DOHH2 (cell line): ENCODE measurements around the gene IL16.

ENCODE experiments used
- H3F3A ChIP-seq: fragments of 200-600 bp; sonication (generic), shearing (Covaris generic); 2 replicates; pipeline ENCODE4 v1.6.0; 2016; ENCODE audit warnings: antibody characterized with exemption, mild to moderate bottlenecking; ENCODE audit not compliant: control insufficient read depth, insufficient read depth
- H3K27ac ChIP-seq: fragments of 200-600 bp; sonication (generic); 2 replicates; pipeline ENCODE4 v1.5.1; 2014; ENCODE audit warnings: low read depth, mild to moderate bottlenecking, low read length, moderate library complexity
- H3K27me3 ChIP-seq: fragments of 200-600 bp; sonication (generic); 2 replicates; pipeline ENCODE4 v1.6.1; 2014; ENCODE audit warnings: mild to moderate bottlenecking, low read length, mixed read lengths; ENCODE audit not compliant: control insufficient read depth
- H3K36me3 ChIP-seq: fragments of 200-600 bp; sonication (generic); 2 replicates; pipeline ENCODE4 v1.6.1; 2014; ENCODE audit warnings: mild to moderate bottlenecking, low read length, moderate library complexity, mixed read lengths; ENCODE audit not compliant: control insufficient read depth
- H3K4me1 ChIP-seq: fragments of 200-600 bp; sonication (generic); 2 replicates; pipeline ENCODE4 v1.6.1; 2014; ENCODE audit warnings: mild to moderate bottlenecking, low read length, mixed read lengths; ENCODE audit not compliant: control insufficient read depth
- H3K4me2 ChIP-seq: fragments of 200-600 bp; sonication (generic); 2 replicates; pipeline ENCODE4 v1.6.0; 2014; ENCODE audit warnings: mild to moderate bottlenecking, low read length, moderate library complexity
- H3K4me3 ChIP-seq: fragments of 200-600 bp; sonication (generic); 2 replicates; pipeline ENCODE4 v1.5.1; 2014; ENCODE audit warnings: mild to moderate bottlenecking, low read length, mixed read lengths
- H3K79me2 ChIP-seq: fragments of 200-600 bp; sonication (generic); 2 replicates; pipeline ENCODE4 v1.6.1; 2014; ENCODE audit warnings: mild to moderate bottlenecking, low read length, mixed read lengths; ENCODE audit not compliant: control insufficient read depth
- H3K9me2 ChIP-seq: fragments of 200-600 bp; sonication (generic); replicated peaks from 2 replicates; pipeline ENCODE4 v1.6.1; 2014; ENCODE audit warnings: mild to moderate bottlenecking, low read length, mixed read lengths; ENCODE audit not compliant: control insufficient read depth
- H3K9me3 ChIP-seq: fragments of 200-600 bp; sonication (generic); 2 replicates; pipeline ENCODE4 v1.6.1; 2014; ENCODE audit warnings: antibody characterized with exemption, low read length, mixed read lengths; ENCODE audit not compliant: control insufficient read depth, insufficient read depth
- H4K20me1 ChIP-seq: fragments of 200-600 bp; sonication (generic); 2 replicates; pipeline ENCODE4 v1.6.0; 2014; ENCODE audit warnings: low read depth, mild to moderate bottlenecking, antibody characterized with exemption, low read length, moderate library complexity; ENCODE audit not compliant: control insufficient read depth, insufficient read depth
- CTCF ChIP-seq: fragments of 200-600 bp; sonication (generic); IDR thresholded peaks from one replicate; pipeline ENCODE4 v1.5.1; 2014; ENCODE audit warnings: antibody characterized with exemption, mild to moderate bottlenecking, low read depth, low read length; ENCODE audit not compliant: poor library complexity, severe bottlenecking
- EZH2phosphoT487 ChIP-seq: fragments of 200-600 bp; sonication (generic); IDR thresholded peaks from 2 replicates; pipeline ENCODE4 v1.6.1; 2017; ENCODE audit warnings: borderline replicate concordance, mild to moderate bottlenecking, antibody characterized with exemption, low read length, moderate library complexity, mixed read lengths

IL16 gene

GRCh38 chr15:81195339-81195864 is 1.3 kb upstream of the IL16 start:
- H3F3A ChIP-seq = no peaks in the 10 kb centered on the region
- peaks cover 6% of the 10 kb centered on the region; the same call in 1 of the 2 replicates for H3K27me3 ChIP-seq
- no peaks in the 10 kb centered on the region for H3K9me3 ChIP-seq
- no peak overlapping the region for H3K4me2 ChIP-seq
- H3K27ac ChIP-seq = no peak overlapping the region
- H3K79me2 ChIP-seq = no peaks in the 10 kb centered on the region
- H4K20me1 ChIP-seq = no peaks in the 10 kb centered on the region
- H3K4me3 ChIP-seq = no peak overlapping the region
- no peaks in the 10 kb centered on the region for H3K4me1 ChIP-seq
- TF ChIP-seq EZH2phosphoT487 (no peak), CTCF (no peak)
- no peaks in the 10 kb centered on the region for H3K9me2 ChIP-seq
- H3K36me3 ChIP-seq = no peaks in the 10 kb centered on the region

GRCh38 chr15:81197255-81197630 is 564 bp downstream of the IL16 start:
- Histone ChIP-seq H3K9me3 (no peaks in the 10 kb centered on the region), H3K27ac (no peak overlapping the region), H3F3A (no peaks in the 10 kb centered on the region)

GRCh38 chr15:81197688-81198281 is 1.1 kb downstream of the IL16 start:
- no peaks in the 10 kb centered on the region for H3K9me2 ChIP-seq
- H3F3A ChIP-seq = no peaks in the 10 kb centered on the region
- H3K36me3 ChIP-seq = no peaks in the 10 kb centered on the region
- H3K27ac ChIP-seq = no peak overlapping the region
- H3K4me1 ChIP-seq = no peaks in the 10 kb centered on the region
- no peak overlapping the region for H3K4me3 ChIP-seq
- peaks cover 5% of the 10 kb centered on the region; the same call in 1 of the 2 replicates for H3K27me3 ChIP-seq
- no peak overlapping the region for H3K4me2 ChIP-seq
- H4K20me1 ChIP-seq = no peaks in the 10 kb centered on the region
- TF ChIP-seq EZH2phosphoT487 (no peak), CTCF (no peak)
- no peaks in the 10 kb centered on the region for H3K9me3 ChIP-seq
- no peaks in the 10 kb centered on the region for H3K79me2 ChIP-seq

More at GRCh38 chr15:81197255-81197630, 564 bp downstream of the IL16 start:
- H3K4me2 ChIP-seq = no peak overlapping the region
- TF ChIP-seq CTCF (no peak), EZH2phosphoT487 (no peak)
- no peaks in the 10 kb centered on the region for H3K36me3 ChIP-seq
- no peaks in the 10 kb centered on the region for H3K9me2 ChIP-seq
- no peak overlapping the region for H3K4me3 ChIP-seq
- no peaks in the 10 kb centered on the region for H4K20me1 ChIP-seq
- no peaks in the 10 kb centered on the region for H3K4me1 ChIP-seq
- H3K27me3 ChIP-seq = peaks cover 6% of the 10 kb centered on the region; the same call in 1 of the 2 replicates
- no peaks in the 10 kb centered on the region for H3K79me2 ChIP-seq
